Neural cell (in vitro differentiated cells): ENCODE data around the gene CWF19L2. TPM values are rescaled to one million over a fixed set of nuclear protein-coding genes. Genes with fewer than 3 reads are reported as not detected.
"Not testable (repeated sequence)": the region's sequence is repeated elsewhere in the genome, so short reads cannot be mapped to it uniquely, and the experiment has no call there.

ENCODE experiments used
- H2AFZ ChIP-seq: fragments of 200-600, 300-800 bp; sonication (generic), shearing (Covaris generic); 2 replicates; pipeline ENCODE4 v1.6.0; 2014; ENCODE audit warnings: low read depth, mild to moderate bottlenecking, antibody characterized with exemption, low read length, moderate library complexity
- H3F3A ChIP-seq: fragments of 200-600 bp; shearing (Covaris generic); 2 replicates; pipeline ENCODE4 v1.6.1; 2016; ENCODE audit warnings: mild to moderate bottlenecking, moderate library complexity, mixed read lengths, antibody characterized with exemption, low read length; ENCODE audit not compliant: insufficient read depth, poor library complexity, severe bottlenecking
- H3K27ac ChIP-seq: fragments of 200-600, 300-800 bp; sonication (generic), shearing (Covaris generic); 2 replicates; pipeline ENCODE4 v1.5.1; 2014; ENCODE audit warnings: mild to moderate bottlenecking, low read length, moderate library complexity
- H3K27me3 ChIP-seq: fragments of 300-800, 200-600 bp; sonication (generic), shearing (Covaris generic); 2 replicates; pipeline ENCODE4 v1.6.0; 2014; ENCODE audit warnings: mild to moderate bottlenecking, low read depth, low read length, moderate library complexity; ENCODE audit not compliant: insufficient read depth
- H3K36me3 ChIP-seq: fragments of 300-800, 200-600 bp; sonication (generic), shearing (Covaris generic); 2 replicates; pipeline ENCODE4 v1.5.1; 2014; ENCODE audit warnings: mild to moderate bottlenecking, antibody characterized with exemption, low read length, moderate library complexity; ENCODE audit not compliant: insufficient read depth
- H3K4me2 ChIP-seq: fragments of 300-800, 200-600 bp; sonication (generic), shearing (Covaris generic); 2 replicates; pipeline ENCODE4 v1.6.0; 2014; ENCODE audit warnings: mild to moderate bottlenecking, low read length
- H3K4me3 ChIP-seq: fragments of 300-800, 200-600 bp; sonication (generic), shearing (Covaris generic); 2 replicates; pipeline ENCODE4 v1.5.1; 2014; ENCODE audit warnings: mild to moderate bottlenecking, low read length, moderate library complexity
- H3K79me2 ChIP-seq: fragments of 200-600 bp; shearing (Covaris generic); replicated peaks from 2 replicates; pipeline ENCODE4 v1.6.0; 2014; ENCODE audit warnings: mild to moderate bottlenecking, low read length, moderate library complexity; ENCODE audit not compliant: insufficient read depth
- H3K9ac ChIP-seq: fragments of 300-800, 200-600 bp; sonication (generic), shearing (Covaris generic); 2 replicates; pipeline ENCODE4 v1.6.1; 2016; ENCODE audit warnings: mild to moderate bottlenecking, low read length, mixed read lengths
- H3K9me2 ChIP-seq: fragments of 200-600 bp; shearing (Covaris generic); 2 replicates; pipeline ENCODE4 v1.6.1; 2016; ENCODE audit warnings: mild to moderate bottlenecking, low read length, mixed read lengths; ENCODE audit not compliant: insufficient read depth
- H3K9me3 ChIP-seq: fragments of 200-600, 300-800 bp; sonication (generic), shearing (Covaris generic); 2 replicates; pipeline ENCODE4 v1.6.1; 2016; ENCODE audit warnings: mild to moderate bottlenecking, mixed run types, low read length, moderate library complexity, mixed read lengths
- H4K20me1 ChIP-seq: fragments of 200-600 bp; shearing (Covaris generic); 2 replicates; pipeline ENCODE4 v1.6.1; 2016; ENCODE audit warnings: mild to moderate bottlenecking, mixed run types; ENCODE audit not compliant: insufficient read depth
- CTCF ChIP-seq: fragments of 450-650 bp; IDR thresholded peaks from 2 replicates; pipeline ENCODE4 v1.5.1; 2014; ENCODE audit warnings: antibody characterized with exemption, mild to moderate bottlenecking, moderate library complexity; ENCODE audit not compliant: poor library complexity, severe bottlenecking
- EP300 ChIP-seq: fragments of 450-650 bp; conservative IDR thresholded peaks from 2 replicates; pipeline ENCODE4 v1.6.1; 2014; ENCODE audit warnings: antibody characterized with exemption, mild to moderate bottlenecking, moderate library complexity; ENCODE audit not compliant: poor library complexity, severe bottlenecking
- EZH2 ChIP-seq: fragments of 200-600, 300-800 bp; shearing (Covaris generic), sonication (generic); IDR thresholded peaks from 2 replicates; pipeline ENCODE4 v1.6.1; 2014; ENCODE audit warnings: antibody characterized with exemption, low read length, borderline replicate concordance, mild to moderate bottlenecking; ENCODE audit not compliant: insufficient read depth, poor library complexity, severe bottlenecking
- MXI1 ChIP-seq: fragments of 450-650 bp; conservative IDR thresholded peaks from 2 replicates; pipeline ENCODE4 v1.6.1; 2014; ENCODE audit warnings: antibody characterized with exemption, mild to moderate bottlenecking; ENCODE audit not compliant: poor library complexity, severe bottlenecking
- POLR2AphosphoS5 ChIP-seq: IDR thresholded peaks from 2 replicates; pipeline ENCODE4 v1.6.1; 2012
- RAD21 ChIP-seq: fragments of 450-650 bp; conservative IDR thresholded peaks from 2 replicates; pipeline ENCODE4 v1.6.1; 2014; ENCODE audit warnings: antibody characterized with exemption, mild to moderate bottlenecking, moderate library complexity
- REST ChIP-seq: IDR thresholded peaks from 2 replicates; pipeline ENCODE4 v1.6.1; 2012; ENCODE audit warnings: borderline replicate concordance
- SMC3 ChIP-seq: fragments of 450-650 bp; conservative IDR thresholded peaks from 2 replicates; pipeline ENCODE4 v1.6.1; 2014; ENCODE audit warnings: antibody characterized with exemption, mild to moderate bottlenecking, moderate library complexity; ENCODE audit not compliant: poor library complexity
- TAF1 ChIP-seq: IDR thresholded peaks from 2 replicates; pipeline ENCODE4 v1.6.1; 2012; ENCODE audit warnings: low read depth
- polyA plus RNA-seq: library from polyadenylated mRNA; depleted of rRNA; stranded (reverse); fragments of >200 nt; gene quantifications from 2 replicates; pipeline ENCODE4 v1.2.3, GENCODE V29; 2014

The CWF19L2 gene
- polyA plus RNA-seq, 1 donor from 2014 or later = 4.9 TPM

GRCh38 chr11:107392611-107393010 lies 65.0 kb downstream of the CWF19L2 start:
- H3K9me3 ChIP-seq = no peaks in the 10 kb centered on the region
- H3K9me2 ChIP-seq = no peaks in the 10 kb centered on the region

GRCh38 chr11:107390701-107391100 lies 66.9 kb downstream of the CWF19L2 start:
- H4K20me1 ChIP-seq, H3K79me2 ChIP-seq: not testable (repeated sequence)

More at GRCh38 chr11:107392611-107393010, 65.0 kb downstream of the CWF19L2 start:
- no peaks in the 10 kb centered on the region for H4K20me1 ChIP-seq
- no peak overlapping the region for H3K4me2 ChIP-seq
- no peak overlapping the region for H3K27ac ChIP-seq
- no peaks in the 10 kb centered on the region for H3K79me2 ChIP-seq
- no peak overlapping the region for H2AFZ ChIP-seq
- no peaks in the 10 kb centered on the region for H3K27me3 ChIP-seq
- H3K9ac ChIP-seq = no peak overlapping the region
- H3K36me3 ChIP-seq = peaks cover 7% of the 10 kb centered on the region
- no peaks in the 10 kb centered on the region for H3F3A ChIP-seq
- H3K4me3 ChIP-seq = no peak overlapping the region
- TF ChIP-seq RAD21 (no peak), TAF1 (no peak), CTCF (no peak), REST (no peak)

GRCh38 chr11:107387666-107388065 lies 70.0 kb downstream of the CWF19L2 start:
- TF ChIP-seq SMC3 (no peak), POLR2AphosphoS5 (no peak), CTCF (no peak), REST (no peak), RAD21 (no peak), EP300 (no peak), TAF1 (no peak), MXI1 (no peak), EZH2 (no peak)

More at GRCh38 chr11:107390701-107391100, 66.9 kb downstream of the CWF19L2 start:
- not testable (repeated sequence) for H3K9ac ChIP-seq, H3K27me3 ChIP-seq, H3K36me3 ChIP-seq, H3F3A ChIP-seq, H3K4me2 ChIP-seq, H2AFZ ChIP-seq, H3K9me3 ChIP-seq, H3K9me2 ChIP-seq, H3K4me3 ChIP-seq, H3K27ac ChIP-seq

More at GRCh38 chr11:107387666-107388065, 70.0 kb downstream of the CWF19L2 start:
- no peak overlapping the region for H3K27ac ChIP-seq
- H3K9me3 ChIP-seq = no peaks in the 10 kb centered on the region
- no peaks in the 10 kb centered on the region for H3K9me2 ChIP-seq
- no peak overlapping the region for H2AFZ ChIP-seq
- no peaks in the 10 kb centered on the region for H3F3A ChIP-seq
- no peak overlapping the region for H3K4me3 ChIP-seq
- no peaks in the 10 kb centered on the region for H4K20me1 ChIP-seq
- H3K27me3 ChIP-seq = no peaks in the 10 kb centered on the region
- no peaks in the 10 kb centered on the region for H3K79me2 ChIP-seq
- H3K36me3 ChIP-seq = peaks cover 7% of the 10 kb centered on the region
- no peak overlapping the region for H3K9ac ChIP-seq
- H3K4me2 ChIP-seq = no peak overlapping the region
